HepG2 (cell line): Measurements from ENCODE around the gene POU6F2. TPM values are rescaled to one million over a fixed set of nuclear protein-coding genes. Genes with fewer than 3 reads are reported as not detected.

Source experiments
- ATAC-seq: fragments of 200-7000 bp; cut with Tn5 transposase; 3 replicates; pipeline ENCODE4 v1.9.1; 2020; ENCODE audit warnings: mild to moderate bottlenecking, moderate library complexity
- BruUV-seq: library from RNA; stranded (reverse); fragments of 400-500 nt; replicated peaks from 2 replicates; lab custom pipeline; 2021; lab: Mats Ljungman, UMichigan
- CTCF ChIA-PET: fragments of 300-600 bp; formaldehyde crosslinking; extraction: SDS; loops from one replicate; lab custom pipeline; 2021; ENCODE audit warnings: low total read pairs, inconsistent platforms, low intra/inter-chr PET ratio; lab: Yijun Ruan, JAX
- POLR2A ChIA-PET: fragments of 350-600 bp; sonication (Branson Sonifier 250); formaldehyde crosslinking; loops from one replicate; lab custom pipeline; 2020; ENCODE audit warnings: antibody characterized with exemption, inconsistent platforms; lab: Yijun Ruan, JAX
- DNase-seq: peaks from one replicate; pipeline ENCODE4 v3.0.0-alpha.2; 2015; ENCODE audit warnings: low spot score
- FAIRE-seq: peaks from 3 replicates; lab custom pipeline; 2011; peaks lifted over from hg19 to GRCh38; lab: Jason Lieb, UNC
- H2AFZ ChIP-seq: one replicate; pipeline ENCODE4 v1.6.1; 2011; ENCODE audit warnings: low read length, inconsistent platforms
- H3K27ac ChIP-seq: fragments of 300-600 bp; 3 replicates; pipeline ENCODE4 v1.8.0; 2011; ENCODE audit warnings: mixed run types, mild to moderate bottlenecking, mixed read lengths, low read length, inconsistent platforms; ENCODE audit not compliant: insufficient read depth; ENCODE audit errors: extremely low read length
- H3K27me3 ChIP-seq, 2 experiments: fragments of 200-600 bp in 1 of 2; 2 replicates in 1 of 2; 3 replicates in 1 of 2; pipeline versions ENCODE4 v1.6.0 to v1.8.0; 2011; ENCODE audit warnings: low read length in 2 of 2, mild to moderate bottlenecking in 2 of 2, moderate library complexity in 2 of 2, inconsistent platforms in 1 of 2; ENCODE audit not compliant: insufficient read depth in 2 of 2, control insufficient read depth in 1 of 2
- H3K36me3 ChIP-seq, 2 experiments: fragments of 200-600 bp in 1 of 2; replicated peaks in 1 of 2; 2 replicates in 1 of 2; 3 replicates in 1 of 2; pipeline versions ENCODE4 v1.5.1 to v1.8.0; 2011; ENCODE audit warnings: low read length in 2 of 2, inconsistent platforms in 1 of 2; ENCODE audit not compliant: insufficient read depth in 2 of 2, control insufficient read depth in 1 of 2
- H3K4me1 ChIP-seq: 2 replicates; pipeline ENCODE4 v1.5.1; 2012; ENCODE audit warnings: low read length, inconsistent platforms; ENCODE audit not compliant: insufficient read depth
- H3K4me2 ChIP-seq: 2 replicates; pipeline ENCODE4 v1.6.0; 2011; ENCODE audit warnings: low read depth, low read length, inconsistent platforms
- H3K4me3 ChIP-seq, 3 experiments: fragments of 200-600 bp in 1 of 3; sonication (generic), shearing (Covaris generic) in 1 of 3; replicated peaks in 1 of 3; 2 replicates each; pipeline ENCODE4 v1.5.1; 2011 to 2016; ENCODE audit warnings: low read length in 3 of 3, inconsistent platforms in 2 of 3, low read depth in 2 of 3, mild to moderate bottlenecking in 2 of 3, control low read depth in 1 of 3, mixed read lengths in 1 of 3; ENCODE audit not compliant: insufficient read depth in 1 of 3
- H3K79me2 ChIP-seq: one replicate; pipeline ENCODE4 v1.6.1; 2011; ENCODE audit warnings: low read length, inconsistent platforms; ENCODE audit not compliant: insufficient read depth
- H3K9ac ChIP-seq: 2 replicates; pipeline ENCODE4 v1.6.0; 2011; ENCODE audit warnings: mild to moderate bottlenecking, low read depth, low read length, inconsistent platforms; ENCODE audit not compliant: insufficient read depth
- H3K9me3 ChIP-seq: 2 replicates; pipeline ENCODE4 v1.5.1; 2012; ENCODE audit warnings: mild to moderate bottlenecking, low read length
- H4K20me1 ChIP-seq: 2 replicates; pipeline ENCODE4 v1.6.0; 2011; ENCODE audit warnings: inconsistent platforms, mild to moderate bottlenecking, low read length, moderate library complexity; ENCODE audit not compliant: insufficient read depth
- CHD4 ChIP-seq: fragments of 200-600 bp; sonication (generic); IDR thresholded peaks from 2 replicates; pipeline ENCODE4 v1.7.0; 2017; ENCODE audit warnings: mild to moderate bottlenecking, low read length, borderline replicate concordance
- GABPA ChIP-seq, 2 experiments: IDR thresholded peaks; 2 replicates each; pipeline ENCODE4 v1.6.1; 2011 to 2016; ENCODE audit warnings: low read depth in 2 of 2, low read length in 1 of 2, missing biosample characterization in 1 of 2, missing genetic modification characterization in 1 of 2
- GPN1 ChIP-seq: sonication (generic); formaldehyde crosslinking; IDR thresholded peaks from 2 replicates; pipeline ENCODE4 v1.5.1; 2020; ENCODE audit warnings: missing genetic modification reagents, borderline replicate concordance
- HDAC1 ChIP-seq: sonication (generic); formaldehyde crosslinking; IDR thresholded peaks from 2 replicates; pipeline ENCODE4 v1.5.1; 2020; ENCODE audit warnings: mild to moderate bottlenecking, missing genetic modification reagents
- HNF4A ChIP-seq: sonication (generic); formaldehyde crosslinking; IDR thresholded peaks from 2 replicates; pipeline ENCODE4 v1.4.0; 2020; ENCODE audit warnings: missing genetic modification reagents
- PRPF4 ChIP-seq: fragments of 200-400 bp; formaldehyde crosslinking; IDR thresholded peaks from 2 replicates; pipeline ENCODE4 v1.6.1; 2016; ENCODE audit warnings: low read length, low read depth; ENCODE audit not compliant: poor library complexity, severe bottlenecking
- SOX5 ChIP-seq: IDR thresholded peaks from 2 replicates; pipeline ENCODE4 v1.6.1; 2016; ENCODE audit warnings: borderline replicate concordance
- SRSF1 ChIP-seq: fragments of 200-400 bp; formaldehyde crosslinking; optimal IDR thresholded peaks from 2 replicates; pipeline ENCODE3; 2017; ENCODE audit warnings: mild to moderate bottlenecking, low read depth, low read length, moderate library complexity
- ZNF101 ChIP-seq: sonication (generic); formaldehyde crosslinking; IDR thresholded peaks from 2 replicates; pipeline ENCODE4 v1.4.0; 2020; ENCODE audit warnings: mild to moderate bottlenecking, low read depth, missing genetic modification reagents, borderline replicate concordance
- ZNF75D ChIP-seq: sonication (generic); formaldehyde crosslinking; IDR thresholded peaks from 2 replicates; pipeline ENCODE4 v1.8.1; 2023; ENCODE audit warnings: missing genetic modification reagents, mild to moderate bottlenecking, borderline replicate concordance
- WGBS: methylation state at CpG from one replicate; pipeline ENCODE4 v1.1.6; 2017; ENCODE audit warnings: low lambda C conversion rate; 5-methylcytosine and 5-hydroxymethylcytosine counted together
- in situ Hi-C: cut with HindIII; loops from 2 replicates; pipeline ENCODE4 v1.10.0; 2017; ENCODE audit warnings: low pct_unique_long_range_greater_than_20kb; ENCODE audit not compliant: extremely low pct_ligation_motif_present
- intact Hi-C: fragments of 100-400 bp; cut with micrococcal nuclease; formaldehyde crosslinking; loops from one replicate; pipeline ENCODE4 v1.10.0; 2022; ENCODE audit not compliant: unreplicated experiment
- polyA plus RNA-seq, 8 experiments: library from polyadenylated mRNA; depleted of rRNA in 3 of 8; stranded (reverse) in 7 of 8; unstranded in 1 of 8; fragments of >200 nt; fragmentation: Illumina TruSeq in 4 of 8; extraction: Trizol in 4 of 8; gene quantifications; 2 replicates each; pipeline versions ENCODE4 v1.2.1 to v1.2.3, GENCODE V29; 2011 to 2016; ENCODE audit warnings: low read depth in 4 of 8, missing spikeins in 1 of 8, mixed read lengths in 1 of 8; ENCODE audit not compliant: insufficient read depth in 1 of 8
- total RNA-seq, 5 experiments: library from RNA; depleted of rRNA; stranded (reverse); fragments of >200 nt; fragmentation: Illumina TruSeq; extraction: Trizol; gene quantifications; 2 replicates each; pipeline ENCODE4 v1.2.3, GENCODE V29; 2016; ENCODE audit warnings: low read depth in 1 of 5
- TF ChIP-seq, protein P1 (sequence below): sonication (generic); formaldehyde crosslinking; IDR thresholded peaks from 2 replicates; pipeline ENCODE4 v1.4.0; 2020; ENCODE audit warnings: missing genetic modification reagents
- TF ChIP-seq, protein P2 (sequence below): sonication (generic); formaldehyde crosslinking; IDR thresholded peaks from 2 replicates; pipeline ENCODE4 v1.4.0; 2020; ENCODE audit warnings: missing genetic modification reagents, borderline replicate concordance
- TF ChIP-seq, protein P3 (sequence below): sonication (generic); IDR thresholded peaks from 2 replicates; pipeline ENCODE4 v1.6.1; 2016; ENCODE audit warnings: low read depth, borderline replicate concordance

POU6F2 gene
- total and polyA plus RNA-seq, 2 of the 13 experiments (the other 11 are each of a cell fraction or from before 2014, with no cell fraction given), result not detected

DNA sequence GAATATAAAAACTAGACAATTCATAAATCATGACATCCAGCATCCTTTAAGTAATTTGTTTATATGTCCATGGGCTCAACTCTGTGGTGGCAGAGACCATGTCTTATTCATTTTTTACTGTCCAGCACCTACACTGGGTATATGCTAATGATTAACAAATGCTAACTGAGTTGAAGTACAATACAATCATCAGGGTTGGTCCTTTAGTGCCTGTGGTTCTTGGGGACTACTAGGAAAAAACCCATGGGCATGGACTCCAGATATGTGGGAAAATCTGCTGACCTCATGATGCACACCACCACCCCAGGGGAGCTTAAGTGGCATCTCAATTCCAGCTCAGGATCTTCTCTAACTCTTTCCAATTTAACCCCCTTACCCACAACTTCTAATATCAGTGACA lies 503.2 kb downstream of the POU6F2 start (continued):
- no peak for TF ChIP-seq CHD4
- TF ChIP-seq, protein P1, sequence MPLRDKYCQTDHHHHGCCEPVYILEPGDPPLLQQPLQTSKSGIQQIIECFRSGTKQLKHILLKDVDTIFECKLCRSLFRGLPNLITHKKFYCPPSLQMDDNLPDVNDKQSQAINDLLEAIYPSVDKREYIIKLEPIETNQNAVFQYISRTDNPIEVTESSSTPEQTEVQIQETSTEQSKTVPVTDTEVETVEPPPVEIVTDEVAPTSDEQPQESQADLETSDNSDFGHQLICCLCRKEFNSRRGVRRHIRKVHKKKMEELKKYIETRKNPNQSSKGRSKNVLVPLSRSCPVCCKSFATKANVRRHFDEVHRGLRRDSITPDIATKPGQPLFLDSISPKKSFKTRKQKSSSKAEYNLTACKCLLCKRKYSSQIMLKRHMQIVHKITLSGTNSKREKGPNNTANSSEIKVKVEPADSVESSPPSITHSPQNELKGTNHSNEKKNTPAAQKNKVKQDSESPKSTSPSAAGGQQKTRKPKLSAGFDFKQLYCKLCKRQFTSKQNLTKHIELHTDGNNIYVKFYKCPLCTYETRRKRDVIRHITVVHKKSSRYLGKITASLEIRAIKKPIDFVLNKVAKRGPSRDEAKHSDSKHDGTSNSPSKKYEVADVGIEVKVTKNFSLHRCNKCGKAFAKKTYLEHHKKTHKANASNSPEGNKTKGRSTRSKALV (CRISPR knock-in tag), result no peak

DNA sequence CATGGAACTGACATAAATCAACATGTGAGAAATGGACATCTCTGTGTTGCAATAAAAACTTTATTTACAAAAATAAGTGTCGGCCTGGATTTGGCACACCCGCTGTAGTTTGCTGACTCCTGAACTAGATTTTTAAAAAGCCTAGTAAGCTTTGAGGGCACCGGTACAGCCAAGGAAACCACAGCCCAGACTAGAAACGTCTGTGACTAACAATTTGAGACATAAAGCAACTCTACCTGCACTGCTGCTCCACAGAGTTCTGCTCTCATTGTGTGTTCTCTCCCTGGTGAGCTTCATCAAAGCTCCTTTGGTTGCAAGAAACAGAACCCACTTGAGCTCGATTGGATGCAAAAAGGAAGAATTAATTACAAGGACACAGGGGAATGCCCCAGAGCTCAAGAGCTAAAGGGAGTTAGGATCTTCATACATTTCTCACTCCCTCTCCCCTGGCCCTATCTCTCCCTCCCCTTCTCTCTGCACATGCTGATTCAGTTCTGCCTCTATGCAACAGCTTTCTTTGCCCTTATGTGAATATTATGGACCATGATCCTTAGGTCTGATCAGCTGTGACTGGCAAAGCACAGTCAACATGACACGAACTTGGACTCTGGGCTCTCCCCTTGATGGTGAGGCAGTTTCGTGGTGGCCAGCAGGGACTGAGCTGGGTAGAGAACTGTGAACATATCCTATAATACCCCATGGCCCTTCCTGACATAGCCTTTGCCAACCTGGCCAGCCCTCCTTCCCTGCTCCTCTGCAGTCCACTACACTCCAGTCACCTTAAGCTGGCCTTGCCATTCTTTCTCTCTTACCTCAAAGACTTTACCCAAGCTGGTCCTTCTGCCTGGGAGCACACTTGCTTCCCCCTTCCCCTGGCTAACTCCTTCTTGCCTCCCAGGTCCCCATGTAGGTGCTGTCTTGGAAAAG lies 511.0 kb downstream of the POU6F2 start:
- H3K9me3 ChIP-seq, result no peaks in the 10 kb centered on the region
- DNase-seq (no peak), ATAC-seq (peak; percentile 74), FAIRE-seq (no peak)
- H3K4me1 ChIP-seq, result no peaks in the 10 kb centered on the region
- H3K4me2 ChIP-seq, result no peak overlapping the region
- no peak overlapping the region for H3K27ac ChIP-seq
- H3K27me3 ChIP-seq, result peaks cover 0 to 13% of the 10 kb centered on the region in 2 experiments; a peak in 1 of 5 replicates
- 35% methylated on average over 7 of the region's 7 CpGs for WGBS
- no peaks in the 10 kb centered on the region for H3K79me2 ChIP-seq
- intact Hi-C loops (no loop called here), in situ Hi-C loops (no loop called here)
- H3K4me3 ChIP-seq, result no peak overlapping the region
- H3K36me3 ChIP-seq, result no peaks in the 10 kb centered on the region
- ChIA-PET CTCF (no interaction called here), POLR2A (no interaction called here)
- no TSS peak for BruUV-seq
- H4K20me1 ChIP-seq, result no peaks in the 10 kb centered on the region
- H2AFZ ChIP-seq, result no peak overlapping the region
- H3K9ac ChIP-seq, result no peak overlapping the region
- TF ChIP-seq GABPA (IDR thresholded peaks at IDR 0.05; ENCODE audit: low read depth, low read length) (no peak), GABPA (CRISPR knock-in tag; IDR thresholded peaks at IDR 0.05; ENCODE audit: low read depth) (no peak), HDAC1 (CRISPR knock-in tag) (no peak), ZNF75D (CRISPR knock-in tag) (no peak), GPN1 (CRISPR knock-in tag) (no peak), SOX5 (no peak), HNF4A (CRISPR knock-in tag) (peak; percentile 54), ZNF101 (CRISPR knock-in tag) (no peak), SRSF1 (no peak), PRPF4 (no peak)
- TF ChIP-seq, protein P2, sequence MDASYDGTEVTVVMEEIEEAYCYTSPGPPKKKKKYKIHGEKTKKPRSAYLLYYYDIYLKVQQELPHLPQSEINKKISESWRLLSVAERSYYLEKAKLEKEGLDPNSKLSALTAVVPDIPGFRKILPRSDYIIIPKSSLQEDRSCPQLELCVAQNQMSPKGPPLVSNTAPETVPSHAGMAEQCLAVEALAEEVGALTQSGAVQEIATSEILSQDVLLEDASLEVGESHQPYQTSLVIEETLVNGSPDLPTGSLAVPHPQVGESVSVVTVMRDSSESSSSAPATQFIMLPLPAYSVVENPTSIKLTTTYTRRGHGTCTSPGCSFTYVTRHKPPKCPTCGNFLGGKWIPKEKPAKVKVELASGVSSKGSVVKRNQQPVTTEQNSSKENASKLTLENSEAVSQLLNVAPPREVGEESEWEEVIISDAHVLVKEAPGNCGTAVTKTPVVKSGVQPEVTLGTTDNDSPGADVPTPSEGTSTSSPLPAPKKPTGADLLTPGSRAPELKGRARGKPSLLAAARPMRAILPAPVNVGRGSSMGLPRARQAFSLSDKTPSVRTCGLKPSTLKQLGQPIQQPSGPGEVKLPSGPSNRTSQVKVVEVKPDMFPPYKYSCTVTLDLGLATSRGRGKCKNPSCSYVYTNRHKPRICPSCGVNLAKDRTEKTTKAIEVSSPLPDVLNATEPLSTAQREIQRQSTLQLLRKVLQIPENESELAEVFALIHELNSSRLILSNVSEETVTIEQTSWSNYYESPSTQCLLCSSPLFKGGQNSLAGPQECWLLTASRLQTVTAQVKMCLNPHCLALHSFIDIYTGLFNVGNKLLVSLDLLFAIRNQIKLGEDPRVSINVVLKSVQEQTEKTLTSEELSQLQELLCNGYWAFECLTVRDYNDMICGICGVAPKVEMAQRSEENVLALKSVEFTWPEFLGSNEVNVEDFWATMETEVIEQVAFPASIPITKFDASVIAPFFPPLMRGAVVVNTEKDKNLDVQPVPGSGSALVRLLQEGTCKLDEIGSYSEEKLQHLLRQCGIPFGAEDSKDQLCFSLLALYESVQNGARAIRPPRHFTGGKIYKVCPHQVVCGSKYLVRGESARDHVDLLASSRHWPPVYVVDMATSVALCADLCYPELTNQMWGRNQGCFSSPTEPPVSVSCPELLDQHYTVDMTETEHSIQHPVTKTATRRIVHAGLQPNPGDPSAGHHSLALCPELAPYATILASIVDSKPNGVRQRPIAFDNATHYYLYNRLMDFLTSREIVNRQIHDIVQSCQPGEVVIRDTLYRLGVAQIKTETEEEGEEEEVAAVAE (CRISPR knock-in tag), result no peak
- TF ChIP-seq, protein P3, sequence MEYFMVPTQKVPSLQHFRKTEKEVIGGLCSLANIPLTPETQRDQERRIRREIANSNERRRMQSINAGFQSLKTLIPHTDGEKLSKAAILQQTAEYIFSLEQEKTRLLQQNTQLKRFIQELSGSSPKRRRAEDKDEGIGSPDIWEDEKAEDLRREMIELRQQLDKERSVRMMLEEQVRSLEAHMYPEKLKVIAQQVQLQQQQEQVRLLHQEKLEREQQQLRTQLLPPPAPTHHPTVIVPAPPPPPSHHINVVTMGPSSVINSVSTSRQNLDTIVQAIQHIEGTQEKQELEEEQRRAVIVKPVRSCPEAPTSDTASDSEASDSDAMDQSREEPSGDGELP, result peak; percentile 79; the same call in 1 of the 2 replicates
